ENCODE data around the gene ZNF785.

ZNF785 gene

DNA sequence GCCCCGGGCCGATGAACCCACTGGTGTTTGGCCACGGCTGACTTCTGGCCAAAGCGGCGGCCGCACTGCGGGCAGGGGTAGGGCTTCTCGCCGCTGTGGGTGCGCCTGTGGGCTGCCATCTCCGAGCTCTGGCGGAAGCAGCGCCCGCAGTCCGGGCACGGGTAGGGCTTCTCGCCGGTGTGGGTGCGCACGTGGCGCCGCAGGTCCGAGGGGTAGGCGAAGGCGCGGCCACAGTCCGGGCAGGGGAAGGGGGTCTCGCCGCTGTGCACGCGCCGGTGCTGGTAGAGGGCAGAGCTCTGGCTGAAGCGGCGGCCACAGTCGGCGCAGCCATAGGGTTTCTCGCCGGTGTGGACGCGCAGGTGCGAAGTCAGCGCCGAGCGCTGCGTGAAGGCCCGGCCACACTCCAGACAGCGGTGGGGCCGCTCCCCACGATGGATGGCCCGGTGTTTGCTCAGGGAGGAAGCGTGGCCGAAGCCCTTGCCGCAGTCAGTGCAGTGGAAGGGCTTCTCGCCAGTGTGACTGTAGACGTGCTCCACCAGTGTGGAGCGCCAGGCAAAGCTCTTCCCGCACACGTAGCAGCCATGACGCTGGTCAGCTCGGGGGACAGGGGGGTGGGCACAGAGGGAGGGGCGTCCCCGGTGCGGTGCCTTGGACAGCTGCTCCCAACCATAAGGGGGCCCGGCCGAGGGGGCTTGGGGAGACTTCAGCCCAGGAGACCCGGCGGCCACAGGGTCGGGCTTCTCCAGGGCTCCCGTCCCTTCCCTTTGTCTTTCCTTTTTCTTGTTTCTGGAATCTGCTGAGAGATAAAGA is 30.0 kb downstream of the ZNF785 start:
- H3K4me3 ChIP-seq (ENCODE audit: low read depth, low read length), result no peak overlapping the region
- no peak for TF ChIP-seq CTCF (IDR thresholded peaks at IDR 0.05; ENCODE audit: low read depth, low read length)

- TF ChIP-seq CTCF (IDR thresholded peaks at IDR 0.05; ENCODE audit: low read depth, low read length), result no peak
These were observed 30.8 kb downstream of the ZNF785 start for GRCh38 chr16:30554557-30555314.

DNA sequence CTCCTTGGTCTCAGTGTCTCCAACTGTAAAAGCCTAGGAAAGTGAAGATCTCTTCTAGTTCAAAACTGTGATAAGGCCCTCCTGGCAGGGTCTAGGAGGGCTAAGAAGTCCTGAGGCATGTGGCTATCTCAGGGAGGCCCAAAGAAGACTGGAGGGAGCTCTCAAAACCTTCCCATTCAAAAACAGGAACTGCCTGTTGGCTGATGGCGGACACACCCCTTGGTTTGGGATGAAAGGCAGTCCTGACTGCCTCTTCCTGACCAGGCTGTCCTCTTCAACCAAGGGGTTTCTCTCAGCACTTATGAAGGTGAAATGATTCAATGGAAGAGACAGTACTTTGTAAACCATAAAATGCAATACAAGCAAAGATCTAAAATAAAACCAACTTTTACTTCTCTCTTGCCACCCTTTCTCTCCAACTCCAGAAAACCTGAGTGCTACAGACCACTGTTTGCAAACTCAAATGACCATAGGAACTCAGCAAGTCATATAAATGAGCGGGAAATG is 32.1 kb downstream of the ZNF785 start:
- TF ChIP-seq CTCF (IDR thresholded peaks at IDR 0.05; ENCODE audit: low read depth, low read length), result no peak

More at GRCh38 chr16:30554557-30555314, 30.8 kb downstream of the ZNF785 start:
- no peak overlapping the region for H3K4me3 ChIP-seq (ENCODE audit: low read depth, low read length)

GRCh38 chr16:30552956-30553355 is 32.5 kb downstream of the ZNF785 start:
- no peak for TF ChIP-seq CTCF (IDR thresholded peaks at IDR 0.05; ENCODE audit: low read depth, low read length)

More for the DNA sequence above, 32.1 kb downstream of the ZNF785 start:
- no peak overlapping the region for H3K4me3 ChIP-seq (ENCODE audit: low read depth, low read length)

DNA sequence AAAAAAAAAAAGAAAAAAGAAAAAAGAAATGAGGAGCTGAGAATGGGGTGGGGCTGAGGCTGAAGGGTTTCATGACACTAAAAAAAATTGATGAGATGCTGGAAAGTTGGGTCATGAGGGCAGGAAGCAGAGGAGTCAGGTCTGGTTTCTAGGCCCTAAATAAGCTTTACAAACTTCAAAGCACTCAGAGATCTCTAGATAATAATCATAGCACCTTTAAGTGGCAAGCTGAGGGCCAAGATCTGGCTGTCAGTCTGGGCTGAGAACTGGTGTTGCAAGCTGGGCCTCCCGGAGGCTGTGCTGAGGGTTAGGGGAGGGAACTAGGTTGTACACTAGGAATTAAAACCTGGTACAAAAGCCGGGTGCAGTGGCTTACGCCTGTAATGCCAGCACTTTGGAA is 33.7 kb downstream of the ZNF785 start:
- H3K4me3 ChIP-seq (ENCODE audit: low read depth, low read length), result no peak overlapping the region
- no peak for TF ChIP-seq CTCF (IDR thresholded peaks at IDR 0.05; ENCODE audit: low read depth, low read length)

More at GRCh38 chr16:30552956-30553355, 32.5 kb downstream of the ZNF785 start:
- H3K4me3 ChIP-seq (ENCODE audit: low read depth, low read length), result no peak overlapping the region

GRCh38 chr16:30548416-30549253 is 36.9 kb downstream of the ZNF785 start:
- TF ChIP-seq CTCF (IDR thresholded peaks at IDR 0.05; ENCODE audit: low read depth, low read length), result no peak
- no peak overlapping the region for H3K4me3 ChIP-seq (ENCODE audit: low read depth, low read length)

Measured in WI38 (cell line).